H1 (cell line): ENCODE measurements around the gene NEUROD1. TPM values are rescaled to one million over a fixed set of nuclear protein-coding genes. Genes with fewer than 3 reads are reported as not detected.

Experiments used
- RFX5 ChIP-seq: IDR thresholded peaks from 2 replicates; pipeline ENCODE4 v1.6.1; 2011; ENCODE audit warnings: low read depth, low read length, improper control_type of control experiment, borderline replicate concordance
- RNF2 ChIP-seq: fragments of 200-900, 300-1000 bp; sonication (generic); IDR thresholded peaks from 2 replicates; pipeline ENCODE4 v1.7.1; 2016; ENCODE audit warnings: borderline replicate concordance, low read depth, mild to moderate bottlenecking, antibody characterized with exemption, low read length; ENCODE audit not compliant: poor library complexity, severe bottlenecking; ENCODE audit errors: missing control alignments
- SIRT6 ChIP-seq: IDR thresholded peaks from one replicate; pipeline ENCODE4 v1.7.1; 2012; ENCODE audit warnings: low read length, inconsistent platforms
- TAF1 ChIP-seq: IDR thresholded peaks from 2 replicates; pipeline ENCODE4 v1.6.1; 2011; ENCODE audit warnings: mild to moderate bottlenecking, low read depth, low read length
- TCF12 ChIP-seq: IDR thresholded peaks from 2 replicates; pipeline ENCODE4 v1.6.1; 2011; ENCODE audit warnings: low read depth, mild to moderate bottlenecking, low read length
- polyA plus RNA-seq, 7 experiments: library from polyadenylated mRNA; depleted of rRNA in 3 of 7; stranded (reverse) in 5 of 7; unstranded in 2 of 7; fragments of >200 nt in 5 of 7; fragments of 200-250 nt in 2 of 7; gene quantifications; 1 replicate in 5 of 7; 2 replicates in 1 of 7; 4 replicates in 1 of 7; pipeline versions ENCODE4 v1.2.1 to v1.2.3, GENCODE V29; 2011 to 2013; ENCODE audit warnings: missing spikeins in 2 of 7, mixed read lengths in 2 of 7
- total RNA-seq: library from RNA; stranded (reverse); fragmentation: NEBNext Ultra II Directional; extraction: Animal tissue kit (Norgen Biotek cat#: 25700); gene quantifications from 2 replicates; pipeline ENCODE4 v1.2.1, GENCODE V29; 2021
- TF ChIP-seq, protein P1 (sequence below): fragments of 300-600 bp; sonication (generic); IDR thresholded peaks from 2 replicates; pipeline ENCODE4 v1.7.1; 2012; ENCODE audit warnings: low read length, moderate library complexity, mild to moderate bottlenecking, inconsistent platforms; ENCODE audit not compliant: insufficient replicate concordance
- TF ChIP-seq, protein P2 (sequence below): IDR thresholded peaks from 2 replicates; pipeline ENCODE4 v1.6.1; 2011; ENCODE audit warnings: low read depth, mild to moderate bottlenecking, low read length; ENCODE audit not compliant: insufficient read depth

Gene NEUROD1
- total and polyA plus RNA-seq, 2 of the 8 experiments (the other 6 are each of a cell fraction or from before 2014, with no cell fraction given): 0.08 TPM; not detected in 1

DNA sequence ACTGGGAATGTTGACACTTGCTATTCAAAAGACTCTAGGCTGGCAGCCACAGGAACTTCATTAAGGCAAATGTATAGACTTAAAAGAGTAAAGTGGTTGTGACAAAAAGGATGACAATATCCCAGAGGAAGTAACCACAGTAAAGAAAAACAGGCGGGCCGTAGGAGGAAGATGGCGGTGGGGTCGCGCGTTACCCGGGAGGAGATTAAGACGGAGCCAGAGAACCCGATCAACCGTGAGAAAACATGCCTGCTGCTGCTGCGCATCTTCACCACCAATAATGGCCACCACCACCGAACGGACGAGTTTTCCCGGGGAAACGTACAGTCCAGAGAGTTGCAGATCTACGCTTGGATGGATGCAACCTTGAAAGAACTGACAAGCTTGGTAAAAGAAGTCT, 14.0 kb upstream of the NEUROD1 start (continued):
- TF ChIP-seq, protein P1, sequence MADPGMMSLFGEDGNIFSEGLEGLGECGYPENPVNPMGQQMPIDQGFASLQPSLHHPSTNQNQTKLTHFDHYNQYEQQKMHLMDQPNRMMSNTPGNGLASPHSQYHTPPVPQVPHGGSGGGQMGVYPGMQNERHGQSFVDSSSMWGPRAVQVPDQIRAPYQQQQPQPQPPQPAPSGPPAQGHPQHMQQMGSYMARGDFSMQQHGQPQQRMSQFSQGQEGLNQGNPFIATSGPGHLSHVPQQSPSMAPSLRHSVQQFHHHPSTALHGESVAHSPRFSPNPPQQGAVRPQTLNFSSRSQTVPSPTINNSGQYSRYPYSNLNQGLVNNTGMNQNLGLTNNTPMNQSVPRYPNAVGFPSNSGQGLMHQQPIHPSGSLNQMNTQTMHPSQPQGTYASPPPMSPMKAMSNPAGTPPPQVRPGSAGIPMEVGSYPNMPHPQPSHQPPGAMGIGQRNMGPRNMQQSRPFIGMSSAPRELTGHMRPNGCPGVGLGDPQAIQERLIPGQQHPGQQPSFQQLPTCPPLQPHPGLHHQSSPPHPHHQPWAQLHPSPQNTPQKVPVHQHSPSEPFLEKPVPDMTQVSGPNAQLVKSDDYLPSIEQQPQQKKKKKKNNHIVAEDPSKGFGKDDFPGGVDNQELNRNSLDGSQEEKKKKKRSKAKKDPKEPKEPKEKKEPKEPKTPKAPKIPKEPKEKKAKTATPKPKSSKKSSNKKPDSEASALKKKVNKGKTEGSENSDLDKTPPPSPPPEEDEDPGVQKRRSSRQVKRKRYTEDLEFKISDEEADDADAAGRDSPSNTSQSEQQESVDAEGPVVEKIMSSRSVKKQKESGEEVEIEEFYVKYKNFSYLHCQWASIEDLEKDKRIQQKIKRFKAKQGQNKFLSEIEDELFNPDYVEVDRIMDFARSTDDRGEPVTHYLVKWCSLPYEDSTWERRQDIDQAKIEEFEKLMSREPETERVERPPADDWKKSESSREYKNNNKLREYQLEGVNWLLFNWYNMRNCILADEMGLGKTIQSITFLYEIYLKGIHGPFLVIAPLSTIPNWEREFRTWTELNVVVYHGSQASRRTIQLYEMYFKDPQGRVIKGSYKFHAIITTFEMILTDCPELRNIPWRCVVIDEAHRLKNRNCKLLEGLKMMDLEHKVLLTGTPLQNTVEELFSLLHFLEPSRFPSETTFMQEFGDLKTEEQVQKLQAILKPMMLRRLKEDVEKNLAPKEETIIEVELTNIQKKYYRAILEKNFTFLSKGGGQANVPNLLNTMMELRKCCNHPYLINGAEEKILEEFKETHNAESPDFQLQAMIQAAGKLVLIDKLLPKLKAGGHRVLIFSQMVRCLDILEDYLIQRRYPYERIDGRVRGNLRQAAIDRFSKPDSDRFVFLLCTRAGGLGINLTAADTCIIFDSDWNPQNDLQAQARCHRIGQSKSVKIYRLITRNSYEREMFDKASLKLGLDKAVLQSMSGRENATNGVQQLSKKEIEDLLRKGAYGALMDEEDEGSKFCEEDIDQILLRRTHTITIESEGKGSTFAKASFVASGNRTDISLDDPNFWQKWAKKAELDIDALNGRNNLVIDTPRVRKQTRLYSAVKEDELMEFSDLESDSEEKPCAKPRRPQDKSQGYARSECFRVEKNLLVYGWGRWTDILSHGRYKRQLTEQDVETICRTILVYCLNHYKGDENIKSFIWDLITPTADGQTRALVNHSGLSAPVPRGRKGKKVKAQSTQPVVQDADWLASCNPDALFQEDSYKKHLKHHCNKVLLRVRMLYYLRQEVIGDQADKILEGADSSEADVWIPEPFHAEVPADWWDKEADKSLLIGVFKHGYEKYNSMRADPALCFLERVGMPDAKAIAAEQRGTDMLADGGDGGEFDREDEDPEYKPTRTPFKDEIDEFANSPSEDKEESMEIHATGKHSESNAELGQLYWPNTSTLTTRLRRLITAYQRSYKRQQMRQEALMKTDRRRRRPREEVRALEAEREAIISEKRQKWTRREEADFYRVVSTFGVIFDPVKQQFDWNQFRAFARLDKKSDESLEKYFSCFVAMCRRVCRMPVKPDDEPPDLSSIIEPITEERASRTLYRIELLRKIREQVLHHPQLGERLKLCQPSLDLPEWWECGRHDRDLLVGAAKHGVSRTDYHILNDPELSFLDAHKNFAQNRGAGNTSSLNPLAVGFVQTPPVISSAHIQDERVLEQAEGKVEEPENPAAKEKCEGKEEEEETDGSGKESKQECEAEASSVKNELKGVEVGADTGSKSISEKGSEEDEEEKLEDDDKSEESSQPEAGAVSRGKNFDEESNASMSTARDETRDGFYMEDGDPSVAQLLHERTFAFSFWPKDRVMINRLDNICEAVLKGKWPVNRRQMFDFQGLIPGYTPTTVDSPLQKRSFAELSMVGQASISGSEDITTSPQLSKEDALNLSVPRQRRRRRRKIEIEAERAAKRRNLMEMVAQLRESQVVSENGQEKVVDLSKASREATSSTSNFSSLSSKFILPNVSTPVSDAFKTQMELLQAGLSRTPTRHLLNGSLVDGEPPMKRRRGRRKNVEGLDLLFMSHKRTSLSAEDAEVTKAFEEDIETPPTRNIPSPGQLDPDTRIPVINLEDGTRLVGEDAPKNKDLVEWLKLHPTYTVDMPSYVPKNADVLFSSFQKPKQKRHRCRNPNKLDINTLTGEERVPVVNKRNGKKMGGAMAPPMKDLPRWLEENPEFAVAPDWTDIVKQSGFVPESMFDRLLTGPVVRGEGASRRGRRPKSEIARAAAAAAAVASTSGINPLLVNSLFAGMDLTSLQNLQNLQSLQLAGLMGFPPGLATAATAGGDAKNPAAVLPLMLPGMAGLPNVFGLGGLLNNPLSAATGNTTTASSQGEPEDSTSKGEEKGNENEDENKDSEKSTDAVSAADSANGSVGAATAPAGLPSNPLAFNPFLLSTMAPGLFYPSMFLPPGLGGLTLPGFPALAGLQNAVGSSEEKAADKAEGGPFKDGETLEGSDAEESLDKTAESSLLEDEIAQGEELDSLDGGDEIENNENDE: no peak
- TF ChIP-seq TCF12: no peak
- TF ChIP-seq RFX5: no peak
- no peak for TF ChIP-seq SIRT6
- no peak for TF ChIP-seq RNF2
- TF ChIP-seq TAF1: no peak
- TF ChIP-seq, protein P2, sequence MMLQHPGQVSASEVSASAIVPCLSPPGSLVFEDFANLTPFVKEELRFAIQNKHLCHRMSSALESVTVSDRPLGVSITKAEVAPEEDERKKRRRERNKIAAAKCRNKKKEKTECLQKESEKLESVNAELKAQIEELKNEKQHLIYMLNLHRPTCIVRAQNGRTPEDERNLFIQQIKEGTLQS: no peak
